T-helper 2 cell treated with Interferon-gamma antibody and Interleukin-4, amounts not matched to agents 5 μg/mL and 100 μg/mL, for 36 hours (primary cell): Measurements from ENCODE around the gene HSBP1.

Experiments used
- DNase-seq: peaks from one replicate; pipeline ENCODE4 v3.0.0; 2021; ENCODE audit warnings: low spot score
- H3K27ac Mint-ChIP-seq: one replicate; pipeline ENCODE4 v1.8.0; 2021; ENCODE audit warnings: mild to moderate bottlenecking, mixed read lengths
- H3K27me3 Mint-ChIP-seq: one replicate; pipeline ENCODE4 v1.8.0; 2021; ENCODE audit warnings: low read depth, mixed read lengths
- H3K36me3 Mint-ChIP-seq: one replicate; pipeline ENCODE4 v1.8.0; 2021; ENCODE audit warnings: low read depth, mixed read lengths
- H3K4me1 Mint-ChIP-seq: one replicate; pipeline ENCODE4 v1.8.0; 2021; ENCODE audit warnings: low read depth, mixed read lengths
- H3K4me3 Mint-ChIP-seq: one replicate; pipeline ENCODE4 v1.8.0; 2022; ENCODE audit warnings: mild to moderate bottlenecking, moderate library complexity, mixed read lengths
- H3K9me3 Mint-ChIP-seq: one replicate; pipeline ENCODE4 v1.8.0; 2021; ENCODE audit warnings: mixed read lengths

The HSBP1 gene

GRCh38 chr16:83838151-83838550 is 30.4 kb downstream of the HSBP1 start:
- no peaks in the 10 kb centered on the region for H3K9me3 Mint-ChIP-seq

GRCh38 chr16:83839561-83839960 is 31.8 kb downstream of the HSBP1 start:
- DNase-seq, result no peak
- peaks cover 25% of the 10 kb centered on the region for H3K4me1 Mint-ChIP-seq
- H3K4me3 Mint-ChIP-seq, result no peak overlapping the region
- H3K27ac Mint-ChIP-seq, result no peak overlapping the region
- H3K36me3 Mint-ChIP-seq, result no peaks in the 10 kb centered on the region
- H3K9me3 Mint-ChIP-seq, result no peaks in the 10 kb centered on the region
- H3K27me3 Mint-ChIP-seq, result peaks cover 49% of the 10 kb centered on the region

More at GRCh38 chr16:83838151-83838550, 30.4 kb downstream of the HSBP1 start:
- H3K4me3 Mint-ChIP-seq, result no peak overlapping the region
- DNase-seq, result no peak
- H3K27ac Mint-ChIP-seq, result no peak overlapping the region
- no peaks in the 10 kb centered on the region for H3K36me3 Mint-ChIP-seq
- H3K4me1 Mint-ChIP-seq, result peaks cover 26% of the 10 kb centered on the region
- H3K27me3 Mint-ChIP-seq, result peaks cover 57% of the 10 kb centered on the region

DNA sequence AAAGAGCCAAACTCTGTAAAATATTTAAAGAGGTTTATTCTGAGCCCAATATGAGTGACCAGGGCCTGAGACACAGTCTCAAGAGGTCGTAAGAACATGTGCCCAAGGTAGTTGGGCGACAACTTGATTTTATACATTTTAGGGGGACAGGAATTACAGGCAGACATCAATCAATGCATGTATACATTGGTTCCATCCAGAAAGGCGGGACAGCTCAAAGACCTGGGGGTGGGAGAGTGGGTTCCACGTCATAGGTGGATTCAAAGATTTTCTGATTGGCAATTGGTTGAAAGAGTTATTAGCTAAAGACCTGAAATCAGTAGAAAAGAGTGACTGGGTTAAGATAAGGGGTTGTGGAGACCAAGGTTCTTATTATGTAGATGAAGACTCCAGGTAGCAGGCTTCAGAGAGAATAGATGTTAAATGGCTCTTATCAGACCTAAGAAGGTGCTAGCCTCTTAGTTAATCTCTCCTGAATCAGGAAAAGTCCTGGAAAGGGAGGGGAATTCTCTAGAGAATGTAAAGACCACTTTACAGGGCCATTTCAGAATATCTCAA is 32.4 kb downstream of the HSBP1 start:
- H3K9me3 Mint-ChIP-seq, result no peaks in the 10 kb centered on the region
- no peak for DNase-seq
- no peak overlapping the region for H3K27ac Mint-ChIP-seq
- peaks cover 19% of the 10 kb centered on the region for H3K4me1 Mint-ChIP-seq
- H3K27me3 Mint-ChIP-seq, result peaks cover 49% of the 10 kb centered on the region
- no peak overlapping the region for H3K4me3 Mint-ChIP-seq
- H3K36me3 Mint-ChIP-seq, result no peaks in the 10 kb centered on the region

DNA sequence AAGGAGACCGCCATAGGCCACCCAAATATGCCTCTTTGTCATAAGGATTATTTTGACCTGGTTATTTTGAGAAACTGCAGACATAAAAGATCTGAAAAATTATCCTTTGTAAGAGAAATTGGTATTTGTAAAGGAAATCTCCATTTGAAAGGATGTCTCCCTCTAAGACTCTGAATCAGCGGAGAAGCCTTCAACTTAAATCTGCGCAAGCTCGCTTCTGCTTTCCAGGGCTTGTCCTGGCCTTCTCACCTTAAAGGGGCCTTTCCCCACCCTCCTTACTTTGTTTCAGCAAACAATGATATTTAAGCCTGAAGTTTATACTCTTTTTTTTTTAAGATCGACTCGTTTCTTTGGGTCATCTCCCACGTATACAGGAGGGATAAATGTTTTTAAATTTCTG is 34.5 kb downstream of the HSBP1 start:
- Mint-ChIP-seq H3K4me1 (no peaks in the 10 kb centered on the region), H3K9me3 (no peaks in the 10 kb centered on the region), H3K4me3 (no peak overlapping the region), H3K27me3 (peaks cover 33% of the 10 kb centered on the region), H3K27ac (no peak overlapping the region), H3K36me3 (no peaks in the 10 kb centered on the region)
- no peak for DNase-seq

- Mint-ChIP-seq H3K4me1 (no peaks in the 10 kb centered on the region), H3K4me3 (no peak overlapping the region), H3K36me3 (no peaks in the 10 kb centered on the region), H3K27ac (no peak overlapping the region), H3K27me3 (peaks cover 26% of the 10 kb centered on the region), H3K9me3 (no peaks in the 10 kb centered on the region)
- no peak for DNase-seq
Observed at GRCh38 chr16:83842756-83843507, 35.2 kb downstream of the HSBP1 start.

GRCh38 chr16:83843657-83844056 is 35.9 kb downstream of the HSBP1 start:
- no peaks in the 10 kb centered on the region for H3K9me3 Mint-ChIP-seq
- no peak for DNase-seq
- H3K4me3 Mint-ChIP-seq, result no peak overlapping the region
- peaks cover 19% of the 10 kb centered on the region for H3K27me3 Mint-ChIP-seq
- no peaks in the 10 kb centered on the region for H3K4me1 Mint-ChIP-seq
- no peak overlapping the region for H3K27ac Mint-ChIP-seq
- H3K36me3 Mint-ChIP-seq, result no peaks in the 10 kb centered on the region

DNA sequence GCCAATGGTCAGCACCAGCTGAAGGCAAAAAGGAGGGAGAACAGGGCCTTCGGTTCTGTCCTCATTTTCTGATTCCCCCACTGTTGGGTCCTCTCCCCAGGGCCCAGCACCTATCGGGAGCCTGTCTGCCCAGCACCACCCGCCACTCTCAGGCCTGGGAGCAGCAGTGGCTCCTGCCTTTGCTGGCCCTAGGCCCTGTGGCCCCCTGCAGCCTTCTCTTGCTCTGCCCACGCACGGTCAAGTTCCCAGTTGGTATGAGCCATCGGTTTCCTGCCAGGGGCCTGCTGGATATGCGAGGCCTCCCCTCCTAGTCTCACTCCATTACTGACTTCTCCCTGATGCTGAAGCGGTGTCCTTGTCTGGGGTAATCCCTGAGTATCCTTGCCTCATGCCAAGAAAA is 37.5 kb downstream of the HSBP1 start:
- peaks cover 9% of the 10 kb centered on the region for H3K27me3 Mint-ChIP-seq
- H3K27ac Mint-ChIP-seq, result no peak overlapping the region
- no peak overlapping the region for H3K4me3 Mint-ChIP-seq

DNA sequence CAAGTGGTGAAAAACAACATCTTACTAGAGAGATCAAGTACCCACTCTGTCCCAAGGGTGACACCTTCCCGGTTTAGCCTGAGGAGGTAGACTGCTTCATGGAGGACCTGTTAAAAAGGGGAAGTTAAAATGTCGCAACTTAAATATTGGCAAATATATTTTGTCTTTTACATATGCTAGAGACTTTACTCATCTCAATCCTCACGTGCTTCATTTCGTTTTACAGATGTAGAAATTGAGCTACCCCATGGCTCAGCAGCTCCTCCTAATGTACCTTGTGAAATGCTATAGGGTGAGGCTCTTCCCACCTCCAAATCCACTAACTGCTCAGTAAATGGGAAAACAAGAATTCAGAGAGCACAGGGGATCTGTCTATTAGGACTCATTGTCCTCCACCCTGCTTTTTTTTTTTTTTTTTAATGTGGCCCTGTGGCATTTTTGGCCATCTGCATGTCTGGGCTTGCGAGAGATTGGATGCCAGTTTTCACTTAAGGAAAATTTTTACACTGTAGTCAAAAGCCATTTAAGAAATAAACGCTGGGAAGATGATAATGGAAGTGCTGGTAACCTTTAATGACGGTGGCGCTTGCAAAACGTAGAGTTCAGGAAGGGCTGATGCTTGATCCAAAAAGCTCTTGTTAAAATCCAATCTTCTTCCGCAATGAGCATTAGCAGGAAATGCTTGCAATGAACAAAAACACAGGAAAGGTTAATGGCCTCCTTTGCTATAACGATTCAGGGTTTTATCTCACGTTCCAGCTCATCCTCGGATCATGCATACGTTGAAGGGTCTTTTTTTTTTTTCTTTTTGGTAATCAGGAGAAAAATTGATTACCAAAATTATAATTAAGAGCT is 39.8 kb downstream of the HSBP1 start:
- H3K27me3 Mint-ChIP-seq, result peaks cover 5% of the 10 kb centered on the region
- no peak overlapping the region for H3K4me3 Mint-ChIP-seq
- DNase-seq, result no peak
- H3K4me1 Mint-ChIP-seq, result no peaks in the 10 kb centered on the region
- H3K27ac Mint-ChIP-seq, result no peak overlapping the region
- H3K36me3 Mint-ChIP-seq, result no peaks in the 10 kb centered on the region
- H3K9me3 Mint-ChIP-seq, result no peaks in the 10 kb centered on the region

More for the DNA sequence above, 37.5 kb downstream of the HSBP1 start:
- no peaks in the 10 kb centered on the region for H3K36me3 Mint-ChIP-seq
- no peaks in the 10 kb centered on the region for H3K9me3 Mint-ChIP-seq
- no peaks in the 10 kb centered on the region for H3K4me1 Mint-ChIP-seq
- DNase-seq, result no peak

DNA sequence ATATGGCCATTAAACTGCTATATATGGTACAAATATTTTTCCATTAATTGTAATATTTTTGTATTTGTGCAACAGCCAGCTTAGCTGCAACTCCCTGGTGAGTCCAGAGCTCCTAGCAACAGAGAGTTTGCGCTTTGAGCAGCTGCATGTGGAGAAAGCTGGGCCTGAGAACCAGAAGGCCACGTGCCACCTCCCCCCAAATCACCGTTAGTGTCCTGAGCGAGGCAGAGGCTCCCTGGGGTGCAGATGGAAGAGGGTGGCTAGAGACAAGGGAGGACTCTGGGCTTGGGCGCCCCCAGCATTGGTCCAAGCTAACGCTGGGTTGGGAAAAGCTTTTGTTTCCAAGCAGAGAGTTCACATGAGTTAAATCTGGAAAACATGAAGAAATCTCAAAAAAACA is 41.6 kb downstream of the HSBP1 start:
- no peaks in the 10 kb centered on the region for H3K36me3 Mint-ChIP-seq
- H3K9me3 Mint-ChIP-seq, result no peaks in the 10 kb centered on the region
- H3K4me1 Mint-ChIP-seq, result no peaks in the 10 kb centered on the region
- peaks cover 2% of the 10 kb centered on the region for H3K27me3 Mint-ChIP-seq
- no peak overlapping the region for H3K4me3 Mint-ChIP-seq
- DNase-seq, result no peak
- no peak overlapping the region for H3K27ac Mint-ChIP-seq

DNA sequence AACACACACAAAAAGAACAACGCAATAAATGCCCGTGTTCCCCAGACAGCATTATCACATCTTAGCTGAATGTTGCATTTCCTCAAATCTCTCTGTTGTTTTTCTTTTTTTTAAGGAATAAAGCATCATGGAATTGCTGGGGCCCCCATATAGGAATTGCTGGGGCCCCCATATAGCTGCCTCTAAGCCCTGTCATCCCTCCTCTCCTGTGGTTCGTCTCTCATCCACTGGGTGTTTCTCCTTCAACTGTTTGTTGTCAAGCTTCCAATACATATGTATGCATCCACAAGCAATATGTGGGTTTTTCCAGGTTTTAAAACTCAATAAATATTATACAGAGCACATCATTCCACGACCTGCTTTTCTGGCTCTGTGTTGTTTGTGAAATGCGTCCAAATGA is 43.2 kb downstream of the HSBP1 start:
- no peaks in the 10 kb centered on the region for H3K9me3 Mint-ChIP-seq
- DNase-seq, result no peak
- no peak overlapping the region for H3K4me3 Mint-ChIP-seq
- peaks cover 2% of the 10 kb centered on the region for H3K27me3 Mint-ChIP-seq
- H3K27ac Mint-ChIP-seq, result no peak overlapping the region
- H3K36me3 Mint-ChIP-seq, result no peaks in the 10 kb centered on the region
- H3K4me1 Mint-ChIP-seq, result no peaks in the 10 kb centered on the region

GRCh38 chr16:83851473-83851872 is 43.7 kb downstream of the HSBP1 start:
- DNase-seq, result no peak
- no peaks in the 10 kb centered on the region for H3K4me1 Mint-ChIP-seq
- no peaks in the 10 kb centered on the region for H3K36me3 Mint-ChIP-seq
- no peak overlapping the region for H3K27ac Mint-ChIP-seq
- no peak overlapping the region for H3K4me3 Mint-ChIP-seq
- peaks cover 2% of the 10 kb centered on the region for H3K27me3 Mint-ChIP-seq
- H3K9me3 Mint-ChIP-seq, result no peaks in the 10 kb centered on the region

- Mint-ChIP-seq H3K4me3 (no peak overlapping the region), H3K4me1 (no peaks in the 10 kb centered on the region), H3K27me3 (peaks cover 2% of the 10 kb centered on the region), H3K9me3 (no peaks in the 10 kb centered on the region), H3K36me3 (no peaks in the 10 kb centered on the region), H3K27ac (no peak overlapping the region)
- no peak for DNase-seq
Observed at GRCh38 chr16:83852774-83853173, 45.0 kb downstream of the HSBP1 start.

DNA sequence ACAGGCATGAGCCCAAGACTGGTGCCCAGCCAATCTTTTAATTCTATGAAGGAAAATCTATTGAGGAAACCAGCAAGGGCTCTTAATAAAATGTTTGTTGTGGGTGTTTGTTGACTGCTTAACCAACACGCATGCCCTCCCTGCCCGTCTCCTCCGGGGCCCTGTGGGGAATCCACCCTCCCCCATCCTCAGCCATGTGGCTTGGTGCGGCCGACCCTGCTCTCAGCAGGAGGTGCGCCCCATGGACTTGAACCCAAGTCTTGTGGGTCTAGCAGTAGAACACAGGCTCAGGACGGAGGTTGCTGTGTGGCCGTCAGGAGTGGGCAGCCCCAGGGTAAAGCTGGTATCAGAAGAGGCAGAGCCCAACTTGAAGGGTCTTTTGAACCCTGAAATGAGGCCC is 46.1 kb downstream of the HSBP1 start:
- H3K36me3 Mint-ChIP-seq, result no peaks in the 10 kb centered on the region
- DNase-seq, result no peak
- no peak overlapping the region for H3K27ac Mint-ChIP-seq
- no peaks in the 10 kb centered on the region for H3K4me1 Mint-ChIP-seq
- H3K9me3 Mint-ChIP-seq, result no peaks in the 10 kb centered on the region
- H3K27me3 Mint-ChIP-seq, result peaks cover 2% of the 10 kb centered on the region
- H3K4me3 Mint-ChIP-seq, result no peak overlapping the region

DNA sequence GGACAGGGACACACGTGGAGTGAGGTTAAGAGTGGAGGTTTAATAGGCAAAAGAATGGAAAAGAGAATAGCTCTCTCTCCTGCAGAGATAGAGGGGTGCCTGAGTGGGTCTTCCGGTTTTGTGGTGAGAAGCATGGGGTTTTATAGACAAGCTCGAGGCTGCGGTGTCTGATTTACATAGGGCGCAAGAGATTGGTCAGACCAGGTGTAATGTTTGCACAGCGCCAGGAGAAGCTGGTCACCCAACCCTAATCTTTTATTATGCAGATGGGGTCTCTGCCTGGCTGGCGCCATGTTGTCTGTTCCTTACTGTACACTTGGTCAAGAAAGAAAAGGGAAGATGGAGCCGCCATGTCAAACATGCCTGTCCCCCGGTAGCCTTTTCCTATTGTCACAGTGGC is 46.6 kb downstream of the HSBP1 start:
- no peak overlapping the region for H3K4me3 Mint-ChIP-seq
- no peaks in the 10 kb centered on the region for H3K36me3 Mint-ChIP-seq
- no peak for DNase-seq
- H3K27me3 Mint-ChIP-seq, result peaks cover under 1% of the 10 kb centered on the region
- H3K27ac Mint-ChIP-seq, result no peak overlapping the region
- H3K9me3 Mint-ChIP-seq, result no peaks in the 10 kb centered on the region
- H3K4me1 Mint-ChIP-seq, result no peaks in the 10 kb centered on the region
